Body of pancreas (tissue), 4 donors: Measurements from ENCODE around the gene PIEZO1. TPM values are rescaled to one million over a fixed set of nuclear protein-coding genes. Genes with fewer than 3 reads are reported as not detected.

Source experiments
- ATAC-seq: fragments of 150-250 bp; one replicate; pipeline ENCODE4 v1.9.1; 2016
- DNase-seq, 4 donors: peaks; one replicate each; pipeline ENCODE4 v3.0.0-alpha.2; 2019
- H3K27ac ChIP-seq, 4 donors: fragments of 200-600 bp; sonication (generic); 1 replicate in 3 of 4; 2 replicates in 1 of 4; pipeline versions ENCODE4 v1.5.1 to v1.6.1; 2016 to 2019; ENCODE audit warnings: mild to moderate bottlenecking in 1 of 4, mixed read lengths in 1 of 4, moderate library complexity in 1 of 4
- H3K27me3 ChIP-seq, 2 donors: fragments of 200-600 bp; sonication (generic); one replicate each; pipeline ENCODE4 v1.6.0; 2016; ENCODE audit warnings: mild to moderate bottlenecking in 1 of 2
- H3K36me3 ChIP-seq, 2 donors: fragments of 200-600 bp; sonication (generic); replicated peaks in 1 of 2; 2 replicates each; pipeline ENCODE4 v1.5.1; 2016; ENCODE audit warnings: low read depth in 2 of 2; ENCODE audit not compliant: insufficient read depth in 1 of 2
- H3K4me1 ChIP-seq: fragments of 200-600 bp; sonication (generic); one replicate; pipeline ENCODE4 v1.6.0; 2016
- H3K4me3 ChIP-seq, 2 donors: fragments of 200-600 bp; sonication (generic); 1 replicate in 1 of 2; 2 replicates in 1 of 2; pipeline ENCODE4 v1.5.1; 2016 to 2019
- H3K9me3 ChIP-seq, 3 donors: fragments of 200-600 bp; sonication (generic); 1 replicate in 2 of 3; 2 replicates in 1 of 3; pipeline ENCODE4 v1.5.1; 2016
- POLR2A ChIP-seq, 3 donors: fragments of 450-650 bp; IDR thresholded peaks; one replicate each; pipeline ENCODE4 v1.6.1; 2016; ENCODE audit warnings: antibody characterized with exemption in 3 of 3, mild to moderate bottlenecking in 2 of 3
- WGBS, 2 donors: methylation state at CpG; one replicate each; pipeline ENCODE4 v1.1.5; 2017; 5-methylcytosine and 5-hydroxymethylcytosine counted together
- intact Hi-C: fragments of 100-400 bp; cut with DNase I; formaldehyde crosslinking; loops from one replicate; pipeline ENCODE4 v1.15.1; 2023
- total RNA-seq, 2 donors: library from RNA; depleted of rRNA; stranded (reverse); fragments of >200 nt; gene quantifications; one replicate each; pipeline ENCODE4 v1.1.0, GENCODE V29; 2016
- TF ChIP-seq, protein P1 (sequence below), 7 experiments: fragments of 450-650 bp in 4 of 7; fragments of 200-600 bp in 3 of 7; sonication (generic) in 3 of 7; IDR thresholded peaks; one replicate each; pipeline ENCODE4 v1.5.1; 2016 to 2019; ENCODE audit warnings: antibody characterized with exemption in 7 of 7

Gene PIEZO1
- total RNA-seq, 2 donors from 2014 or later, result 61.0 to 269 TPM

DNA sequence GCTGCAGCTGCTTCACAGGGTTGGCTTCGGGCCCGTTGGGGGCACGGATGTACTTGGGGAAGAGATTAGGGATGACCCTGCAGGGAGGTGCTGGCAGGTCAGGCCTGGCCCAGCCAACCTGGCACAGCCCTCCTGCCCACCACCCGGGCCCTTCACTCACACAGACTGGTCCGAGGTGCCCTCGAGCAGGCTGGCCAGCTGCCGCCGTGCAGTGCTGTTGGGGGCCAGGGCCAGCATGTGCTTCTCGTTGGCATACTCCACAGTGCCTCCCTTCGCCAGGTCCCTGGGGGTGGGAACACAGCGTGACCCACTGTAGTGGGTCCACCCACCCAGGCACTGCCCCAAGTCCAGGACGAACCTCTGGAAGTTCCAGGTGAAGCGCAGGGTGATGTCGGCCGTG lies 68.8 kb downstream of the PIEZO1 start:
- ATAC-seq, result no peak
- Histone ChIP-seq H3K4me1 (no peaks in the 10 kb centered on the region), H3K36me3 (peaks cover 10 to 30% of the 10 kb centered on the region in 2 donors), H3K9me3 (no peaks in the 10 kb centered on the region), H3K4me3 (no peak overlapping the region), H3K27me3 (no peaks in the 10 kb centered on the region), H3K27ac (no peak overlapping the region)
- TF ChIP-seq POLR2A (IDR thresholded peaks at IDR 0.05), result no peak
- TF ChIP-seq, protein P1, sequence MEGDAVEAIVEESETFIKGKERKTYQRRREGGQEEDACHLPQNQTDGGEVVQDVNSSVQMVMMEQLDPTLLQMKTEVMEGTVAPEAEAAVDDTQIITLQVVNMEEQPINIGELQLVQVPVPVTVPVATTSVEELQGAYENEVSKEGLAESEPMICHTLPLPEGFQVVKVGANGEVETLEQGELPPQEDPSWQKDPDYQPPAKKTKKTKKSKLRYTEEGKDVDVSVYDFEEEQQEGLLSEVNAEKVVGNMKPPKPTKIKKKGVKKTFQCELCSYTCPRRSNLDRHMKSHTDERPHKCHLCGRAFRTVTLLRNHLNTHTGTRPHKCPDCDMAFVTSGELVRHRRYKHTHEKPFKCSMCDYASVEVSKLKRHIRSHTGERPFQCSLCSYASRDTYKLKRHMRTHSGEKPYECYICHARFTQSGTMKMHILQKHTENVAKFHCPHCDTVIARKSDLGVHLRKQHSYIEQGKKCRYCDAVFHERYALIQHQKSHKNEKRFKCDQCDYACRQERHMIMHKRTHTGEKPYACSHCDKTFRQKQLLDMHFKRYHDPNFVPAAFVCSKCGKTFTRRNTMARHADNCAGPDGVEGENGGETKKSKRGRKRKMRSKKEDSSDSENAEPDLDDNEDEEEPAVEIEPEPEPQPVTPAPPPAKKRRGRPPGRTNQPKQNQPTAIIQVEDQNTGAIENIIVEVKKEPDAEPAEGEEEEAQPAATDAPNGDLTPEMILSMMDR (IDR thresholded peaks at IDR 0.05), result no peak
- no peak for DNase-seq
- WGBS, 2 donors, result 92% methylated on average over 14 of the region's 15 CpGs; no CpG with 5 or more reads in 1 of the 2 donors
- intact Hi-C loops, result no loop called here

DNA sequence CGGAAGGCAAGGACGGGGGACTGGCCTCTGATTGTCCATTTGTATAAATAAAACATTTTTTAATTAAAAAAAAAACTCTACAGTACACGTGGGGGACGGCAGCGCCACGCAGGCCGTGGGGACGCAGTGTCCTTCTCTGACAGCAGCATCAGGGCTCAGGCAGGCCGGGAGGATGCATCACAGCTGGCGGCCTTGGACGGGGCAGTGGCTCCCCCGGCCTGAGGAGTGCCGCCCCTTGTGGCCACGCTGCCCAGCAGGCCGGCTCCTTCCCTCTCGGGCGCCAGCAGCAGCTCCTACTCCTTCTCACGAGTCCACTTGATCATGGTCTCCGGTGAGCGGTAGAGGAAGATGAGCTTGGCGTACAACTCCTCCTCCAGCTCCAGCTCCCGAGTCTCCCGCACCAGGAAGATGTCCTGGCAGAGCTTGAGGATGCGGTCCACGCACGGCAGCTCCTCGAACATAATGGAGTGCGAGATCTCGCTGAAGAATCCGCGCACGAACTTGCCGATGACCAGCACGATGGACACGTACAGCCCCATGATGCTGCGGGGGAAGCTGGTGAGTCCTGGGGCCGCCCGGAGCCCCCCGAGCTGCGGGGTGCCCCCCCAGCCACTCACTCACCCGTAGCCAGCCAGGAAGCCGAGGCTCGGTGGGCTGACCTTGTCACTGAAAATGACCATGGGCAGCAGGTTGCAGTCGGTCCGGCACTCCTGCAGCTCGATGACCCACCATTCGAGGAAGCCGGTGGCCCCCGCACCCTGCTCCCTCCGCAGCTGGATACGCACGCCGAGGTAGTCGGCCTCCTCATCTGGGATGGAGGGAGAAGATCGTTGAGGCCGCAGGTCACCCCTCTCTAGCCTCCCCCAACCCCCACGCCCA lies 69.5 kb downstream of the PIEZO1 start:
- no peak overlapping the region for H3K27ac ChIP-seq
- no peaks in the 10 kb centered on the region for H3K4me1 ChIP-seq
- peaks cover 10 to 30% of the 10 kb centered on the region in 2 donors for H3K36me3 ChIP-seq
- intact Hi-C loops, result no loop called here
- no peak for DNase-seq
- H3K9me3 ChIP-seq, result no peaks in the 10 kb centered on the region
- 92 to 98% methylated on average over 18 to 53 of the region's 57 CpGs for WGBS, 2 donors
- no peak overlapping the region for H3K4me3 ChIP-seq
- no peaks in the 10 kb centered on the region for H3K27me3 ChIP-seq
- no peak for ATAC-seq
- no peak for TF ChIP-seq POLR2A (IDR thresholded peaks at IDR 0.05)
- TF ChIP-seq, protein P1 (IDR thresholded peaks at IDR 0.05), result no peak

DNA sequence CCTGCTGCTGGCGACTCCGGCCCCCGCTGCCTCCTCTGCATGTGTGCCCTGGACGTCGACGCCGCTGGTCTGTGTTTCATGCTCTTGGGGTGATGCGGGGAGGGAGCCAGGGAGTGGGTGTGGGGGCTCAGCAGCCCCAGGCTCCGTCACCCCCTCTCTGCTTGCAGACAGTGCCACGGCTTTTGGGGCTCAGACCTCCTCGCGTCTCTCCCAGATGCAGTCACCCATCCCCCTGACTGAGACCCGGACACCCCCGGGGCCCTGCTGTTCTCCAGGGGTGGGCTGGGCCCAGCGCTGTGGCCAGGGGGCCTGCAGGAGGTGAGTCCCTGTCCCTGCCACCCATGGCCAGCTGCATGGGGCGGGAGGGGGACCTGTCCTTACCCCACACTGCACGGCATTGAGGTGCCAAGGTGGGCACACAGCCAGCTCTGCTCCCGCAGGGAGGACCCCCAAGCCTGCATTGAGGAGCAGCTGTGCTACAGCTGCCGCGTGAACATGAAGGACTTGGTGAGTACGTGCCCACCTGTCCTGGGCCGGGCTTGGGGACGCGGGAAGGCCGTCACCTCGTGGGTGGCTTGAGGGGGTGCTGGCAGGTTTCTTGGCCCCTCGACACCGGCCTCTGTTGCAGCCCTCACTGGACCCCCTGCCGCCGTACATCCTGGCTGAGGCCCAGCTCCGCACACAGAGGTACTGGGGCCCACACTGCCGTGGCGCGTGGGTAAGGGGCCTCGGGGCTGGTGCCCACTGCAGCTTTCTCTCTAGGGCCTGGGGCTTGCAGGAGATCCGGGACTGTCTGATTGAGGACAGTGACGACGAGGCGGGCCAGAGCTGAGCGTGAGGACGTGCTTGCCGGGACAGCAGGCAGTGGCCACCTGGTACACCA lies 70.4 kb downstream of the PIEZO1 start:
- no peaks in the 10 kb centered on the region for H3K27me3 ChIP-seq
- H3K36me3 ChIP-seq, result peaks cover 10 to 29% of the 10 kb centered on the region in 2 donors
- H3K4me1 ChIP-seq, result no peaks in the 10 kb centered on the region
- H3K9me3 ChIP-seq, result no peaks in the 10 kb centered on the region
- DNase-seq (no peak), ATAC-seq (no peak)
- WGBS, 2 donors, result 89 to 91% methylated on average over 17 to 37 of the region's 42 CpGs
- H3K27ac ChIP-seq, result no peak overlapping the region
- TF ChIP-seq, protein P1 (IDR thresholded peaks at IDR 0.05), result no peak
- TF ChIP-seq POLR2A (IDR thresholded peaks at IDR 0.05), result no peak
- no peak overlapping the region for H3K4me3 ChIP-seq
- intact Hi-C loops, result no loop called here

DNA sequence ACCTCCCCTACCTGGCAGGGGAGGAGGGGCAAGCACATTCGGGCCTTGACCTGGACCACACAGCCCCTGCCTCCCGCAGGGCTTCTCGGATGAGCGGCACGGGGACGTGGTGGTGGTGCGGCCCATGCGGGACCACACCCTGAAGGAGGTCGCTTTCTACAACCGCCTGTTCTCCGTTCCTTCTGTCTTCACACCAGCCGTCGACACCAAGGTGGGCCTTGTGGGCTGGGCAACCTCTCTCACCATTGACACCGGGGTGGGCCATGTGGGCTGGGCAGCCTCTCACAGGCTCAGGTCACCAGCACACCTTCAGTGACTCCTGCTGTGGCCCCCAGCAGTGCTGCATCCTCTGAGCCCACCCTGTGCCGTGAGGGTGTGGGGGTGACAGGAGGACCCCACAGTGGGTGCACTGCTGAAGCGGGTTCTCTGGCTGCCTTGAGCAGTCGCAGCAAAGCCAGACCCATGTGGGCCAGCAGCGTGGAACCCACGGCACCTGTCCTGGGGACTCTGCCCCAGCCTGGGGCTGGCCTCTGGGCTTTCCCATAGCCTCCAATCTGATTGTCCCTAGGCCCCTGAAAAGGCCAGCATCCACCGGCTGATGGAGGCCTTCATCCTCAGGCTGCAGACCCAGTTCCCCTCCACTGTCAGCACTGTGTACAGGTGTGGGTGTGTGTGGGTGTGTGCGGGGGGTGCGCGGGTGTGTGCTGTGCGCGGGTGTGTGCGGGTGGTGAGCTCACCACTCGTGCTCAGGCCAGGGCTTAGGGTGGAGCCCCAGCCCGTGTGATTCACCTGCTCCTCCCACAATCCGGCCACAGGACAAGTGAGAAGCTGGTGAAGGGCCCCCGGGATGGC lies 71.2 kb downstream of the PIEZO1 start:
- no peak for DNase-seq

More for the DNA sequence above, 71.2 kb downstream of the PIEZO1 start:
- H3K27me3 ChIP-seq, result no peaks in the 10 kb centered on the region
- intact Hi-C loops, result no loop called here
- WGBS, 2 donors, result 78 to 86% methylated on average over 12 to 24 of the region's 30 CpGs
- no peaks in the 10 kb centered on the region for H3K9me3 ChIP-seq
- ATAC-seq, result no peak
- H3K4me3 ChIP-seq, result no peak overlapping the region
- TF ChIP-seq, protein P1 (IDR thresholded peaks at IDR 0.05), result no peak
- no peak for TF ChIP-seq POLR2A (IDR thresholded peaks at IDR 0.05)
- H3K27ac ChIP-seq, result no peak overlapping the region
- no peaks in the 10 kb centered on the region for H3K4me1 ChIP-seq
- peaks cover 10 to 28% of the 10 kb centered on the region in 2 donors for H3K36me3 ChIP-seq
